Measurements from ENCODE around the gene PXK. TPM values are rescaled to one million over a fixed set of nuclear protein-coding genes. Genes with fewer than 3 reads are reported as not detected.

PXK gene
- polyA plus RNA-seq, 1 donor (not counting 4 experiments of a cell fraction or from before 2014, with no cell fraction given) = 12.2 TPM

- H3K4me2 ChIP-seq (ENCODE audit: control insufficient read depth, extremely low read depth, insufficient read depth, low read depth, low read length) = no peak overlapping the region
- no peaks in the 10 kb centered on the region for H3K27me3 ChIP-seq (ENCODE audit: control insufficient read depth, extremely low read depth, insufficient read depth, low read length)
- no peaks in the 10 kb centered on the region for H3K9me1 ChIP-seq (ENCODE audit: control insufficient read depth, extremely low read depth, insufficient read depth, low read length)
- TF ChIP-seq CTCF (optimal IDR thresholded peaks at IDR 0.05 in 1 of 3, IDR thresholded peaks at IDR 0.05 in 1 of 3, conservative IDR thresholded peaks at IDR 0.05 in 1 of 3; ENCODE audit: extremely low read depth in 1 of 3, insufficient read depth in 2 of 3, low read length in 3 of 3) (no peak), EZH2 (IDR thresholded peaks at IDR 0.05; ENCODE audit: low read length) (no peak)
- DNase-seq (ENCODE audit: low read depth, low spot score) (no peak), FAIRE-seq (no peak)
- H3K36me3 ChIP-seq (ENCODE audit: control insufficient read depth in 2 of 2, extremely low read depth in 1 of 2, insufficient read depth in 2 of 2, low read length in 2 of 2) = peaks cover 0 to 3% of the 10 kb centered on the region in 2 experiments
- dilution Hi-C loops (cut with MboI; ENCODE audit: extremely low pct_ligation_motif_present, low sequenced_read_pairs) = no loop called here
- no peak overlapping the region for H2AFZ ChIP-seq (ENCODE audit: control insufficient read depth, low read length)
- H3K9me3 ChIP-seq (ENCODE audit: control insufficient read depth, low read depth, low read length) = no peaks in the 10 kb centered on the region
- no peaks in the 10 kb centered on the region for H4K20me1 ChIP-seq (ENCODE audit: control insufficient read depth, extremely low read depth, insufficient read depth, low read length)
- H3K9ac ChIP-seq (ENCODE audit: control insufficient read depth, extremely low read depth, insufficient read depth, low read length) = no peak overlapping the region
- H3K4me3 ChIP-seq (ENCODE audit: control insufficient read depth in 2 of 3, extremely low read depth in 1 of 3, insufficient read depth in 2 of 3, low read depth in 1 of 3, low read length in 3 of 3) = no peak overlapping the region
- no peaks in the 10 kb centered on the region for H3K79me2 ChIP-seq (ENCODE audit: control insufficient read depth, insufficient read depth, low read length)
- H3K4me1 ChIP-seq (ENCODE audit: control insufficient read depth, extremely low read depth, insufficient read depth, low read length) = peaks cover 10% of the 10 kb centered on the region
- no peak overlapping the region for H3K27ac ChIP-seq (ENCODE audit: control insufficient read depth, insufficient read depth, low read length)
Observed at GRCh38 chr3:58293516-58293915, 39.2 kb upstream of the PXK start.

- Histone ChIP-seq H4K20me1 (ENCODE audit: control insufficient read depth, extremely low read depth, insufficient read depth, low read length) (no peaks in the 10 kb centered on the region), H3K4me1 (ENCODE audit: control insufficient read depth, extremely low read depth, insufficient read depth, low read length) (peaks cover 10% of the 10 kb centered on the region), H3K27ac (ENCODE audit: control insufficient read depth, insufficient read depth, low read length) (no peak overlapping the region), H3K9ac (ENCODE audit: control insufficient read depth, extremely low read depth, insufficient read depth, low read length) (no peak overlapping the region), H3K79me2 (ENCODE audit: control insufficient read depth, insufficient read depth, low read length) (no peaks in the 10 kb centered on the region), H2AFZ (ENCODE audit: control insufficient read depth, low read length) (no peak overlapping the region), H3K36me3 (ENCODE audit: control insufficient read depth in 2 of 2, extremely low read depth in 1 of 2, insufficient read depth in 2 of 2, low read length in 2 of 2) (peaks cover 0 to 3% of the 10 kb centered on the region in 2 experiments), H3K27me3 (ENCODE audit: control insufficient read depth, extremely low read depth, insufficient read depth, low read length) (no peaks in the 10 kb centered on the region), H3K9me1 (ENCODE audit: control insufficient read depth, extremely low read depth, insufficient read depth, low read length) (no peaks in the 10 kb centered on the region), H3K4me2 (ENCODE audit: control insufficient read depth, extremely low read depth, insufficient read depth, low read depth, low read length) (no peak overlapping the region), H3K4me3 (ENCODE audit: control insufficient read depth in 2 of 3, extremely low read depth in 1 of 3, insufficient read depth in 2 of 3, low read depth in 1 of 3, low read length in 3 of 3) (no peak overlapping the region), H3K9me3 (ENCODE audit: control insufficient read depth, low read depth, low read length) (no peaks in the 10 kb centered on the region)
- FAIRE-seq (no peak), DNase-seq (ENCODE audit: low read depth, low spot score) (no peak)
- no peak for TF ChIP-seq EZH2 (IDR thresholded peaks at IDR 0.05; ENCODE audit: low read length)
- no peak for TF ChIP-seq CTCF (optimal IDR thresholded peaks at IDR 0.05 in 1 of 3, IDR thresholded peaks at IDR 0.05 in 1 of 3, conservative IDR thresholded peaks at IDR 0.05 in 1 of 3; ENCODE audit: extremely low read depth in 1 of 3, insufficient read depth in 2 of 3, low read length in 3 of 3)
- dilution Hi-C loops (cut with MboI; ENCODE audit: extremely low pct_ligation_motif_present, low sequenced_read_pairs) = no loop called here
Observed at GRCh38 chr3:58296269-58296668, 36.4 kb upstream of the PXK start.

Data from keratinocyte (primary cell).